Nephron (organoid): Measurements from ENCODE around the gene TMED3.

Source experiments
- H3K27ac Mint-ChIP-seq, 3 experiments: 2 replicates each; pipeline ENCODE4 v1.8.0; 2020; ENCODE audit warnings: mixed read lengths in 3 of 3, mild to moderate bottlenecking in 2 of 3, moderate library complexity in 1 of 3
- H3K27me3 Mint-ChIP-seq: 2 replicates; pipeline ENCODE4 v1.8.0; 2021; ENCODE audit warnings: low read depth, mild to moderate bottlenecking, moderate library complexity, mixed read lengths
- H3K36me3 Mint-ChIP-seq: 2 replicates; pipeline ENCODE4 v1.8.0; 2020; ENCODE audit warnings: low read depth, mixed read lengths
- H3K4me1 Mint-ChIP-seq: 2 replicates; pipeline ENCODE4 v1.8.0; 2020; ENCODE audit warnings: mixed read lengths
- H3K4me3 Mint-ChIP-seq, 3 experiments: 2 replicates each; pipeline ENCODE4 v1.8.0; 2020; ENCODE audit warnings: mild to moderate bottlenecking in 3 of 3, mixed read lengths in 3 of 3, moderate library complexity in 2 of 3
- H3K9me3 Mint-ChIP-seq: 2 replicates; pipeline ENCODE4 v1.8.0; 2020; ENCODE audit warnings: mixed read lengths
- CTCF ChIP-seq, 3 experiments: fragments of 200-600 bp; sonication (generic); IDR thresholded peaks; one replicate each; pipeline ENCODE4 v1.5.0; 2021; ENCODE audit warnings: antibody characterized with exemption in 3 of 3; ENCODE audit not compliant: unreplicated experiment in 3 of 3

The TMED3 gene

DNA sequence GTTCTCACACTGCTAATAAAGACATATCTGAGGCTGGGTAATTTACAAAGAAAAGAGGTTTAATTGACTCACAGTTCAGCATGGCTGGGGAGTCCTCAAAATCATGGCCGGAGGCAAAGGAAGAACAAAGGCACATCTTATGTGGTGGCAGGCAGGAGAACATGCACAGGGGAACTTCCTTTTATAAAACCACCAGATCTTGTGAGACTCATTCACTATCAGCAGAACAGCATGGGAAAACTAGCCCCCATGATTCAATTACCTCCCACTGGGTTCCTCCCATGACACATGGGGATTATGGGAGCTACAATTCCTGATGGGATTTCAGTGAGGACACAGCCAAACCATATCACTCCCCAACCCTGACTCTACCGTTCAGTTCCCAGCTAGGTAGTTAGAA, 61.5 kb downstream of the TMED3 start:
- peaks cover 7% of the 10 kb centered on the region for H3K27me3 Mint-ChIP-seq
- no peak for TF ChIP-seq CTCF (IDR thresholded peaks at IDR 0.05; ENCODE audit: unreplicated experiment in 3 of 3)
- H3K4me3 Mint-ChIP-seq, result peak overlapping the region in 2 of 3 experiments; percentile 1 to 19
- H3K36me3 Mint-ChIP-seq, result no peaks in the 10 kb centered on the region
- peak overlapping the region; percentile 53 to 92 (median 90) for H3K27ac Mint-ChIP-seq
- peaks cover 56% of the 10 kb centered on the region for H3K4me1 Mint-ChIP-seq
- H3K9me3 Mint-ChIP-seq, result no peaks in the 10 kb centered on the region
